ENCODE results near the gene ITGAD.

Gene ITGAD

DNA sequence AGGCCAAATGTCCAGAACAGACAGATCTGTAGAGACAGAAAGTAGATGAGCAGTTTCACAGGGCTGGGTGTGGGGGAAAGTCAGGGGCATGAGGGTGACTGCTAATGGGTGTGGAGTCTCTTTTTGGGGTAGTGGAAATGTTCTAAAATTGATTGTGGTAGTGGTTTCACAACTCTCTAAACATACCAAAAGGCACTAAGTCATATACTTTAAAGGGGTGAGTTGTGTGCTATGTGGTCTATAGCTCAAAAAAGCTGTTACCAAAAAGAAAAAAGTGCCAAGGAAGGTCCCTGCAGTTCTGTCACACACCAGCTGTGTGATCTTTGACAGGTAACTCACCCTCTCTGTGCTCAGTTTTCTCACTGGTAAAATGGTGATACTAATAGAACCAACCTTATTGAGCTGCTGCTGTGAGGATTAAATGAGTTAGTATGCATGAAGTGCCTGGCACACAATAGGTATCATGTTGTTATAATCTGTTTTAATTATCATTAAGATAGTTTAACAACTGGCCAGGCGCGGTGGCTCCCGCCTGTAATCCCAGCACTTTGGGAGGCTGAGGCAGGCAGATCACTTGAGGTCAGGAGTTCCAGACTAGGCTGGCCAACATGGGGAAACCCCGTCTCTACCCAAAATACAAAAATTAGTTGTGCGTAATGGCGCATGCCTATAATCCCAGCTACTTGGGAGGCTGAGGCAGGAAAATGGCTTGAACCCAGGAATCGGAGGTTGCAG lies 27.8 kb upstream of the ITGAD start:
- in situ Hi-C loops (cut with MboI; ENCODE audit: low sequenced_read_pairs): no loop called here

DNA sequence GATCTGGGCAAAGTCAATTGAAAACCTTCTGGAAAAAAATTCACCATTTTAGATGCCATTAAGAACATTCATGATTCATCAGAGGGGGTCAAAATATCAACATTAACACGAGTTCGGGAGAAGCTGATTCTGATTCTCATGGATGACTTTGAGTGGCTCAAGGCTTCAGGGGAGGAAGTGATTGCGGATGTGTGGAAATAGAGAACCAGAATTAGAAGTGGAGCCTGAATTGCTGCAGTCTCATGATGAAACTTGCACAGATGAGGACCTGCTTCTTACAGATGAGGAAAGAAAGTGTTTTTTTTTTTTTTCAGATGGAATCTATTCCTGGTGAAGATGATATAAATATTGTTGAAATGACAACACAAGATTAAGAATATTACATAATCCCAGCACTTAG lies 25.3 kb upstream of the ITGAD start:
- in situ Hi-C loops (cut with MboI; ENCODE audit: low sequenced_read_pairs): no loop called here

DNA sequence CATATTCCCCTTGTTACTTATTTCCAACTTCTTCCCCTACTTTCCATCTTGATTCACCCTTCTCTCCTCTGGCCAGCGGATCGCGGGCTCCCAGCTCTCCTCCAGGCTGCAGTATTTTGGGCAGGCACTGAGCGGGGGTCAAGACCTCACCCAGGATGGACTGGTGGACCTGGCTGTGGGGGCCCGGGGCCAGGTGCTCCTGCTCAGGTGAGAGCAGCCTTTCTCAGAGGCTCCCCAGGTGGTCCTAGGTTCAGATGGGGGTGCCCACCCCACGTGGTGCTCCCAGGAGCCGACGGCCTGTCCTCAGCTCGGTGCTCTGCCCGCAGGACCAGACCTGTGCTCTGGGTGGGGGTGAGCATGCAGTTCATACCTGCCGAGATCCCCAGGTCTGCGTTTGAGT lies 22.1 kb upstream of the ITGAD start:
- in situ Hi-C loops (cut with MboI; ENCODE audit: low sequenced_read_pairs): no loop called here

DNA sequence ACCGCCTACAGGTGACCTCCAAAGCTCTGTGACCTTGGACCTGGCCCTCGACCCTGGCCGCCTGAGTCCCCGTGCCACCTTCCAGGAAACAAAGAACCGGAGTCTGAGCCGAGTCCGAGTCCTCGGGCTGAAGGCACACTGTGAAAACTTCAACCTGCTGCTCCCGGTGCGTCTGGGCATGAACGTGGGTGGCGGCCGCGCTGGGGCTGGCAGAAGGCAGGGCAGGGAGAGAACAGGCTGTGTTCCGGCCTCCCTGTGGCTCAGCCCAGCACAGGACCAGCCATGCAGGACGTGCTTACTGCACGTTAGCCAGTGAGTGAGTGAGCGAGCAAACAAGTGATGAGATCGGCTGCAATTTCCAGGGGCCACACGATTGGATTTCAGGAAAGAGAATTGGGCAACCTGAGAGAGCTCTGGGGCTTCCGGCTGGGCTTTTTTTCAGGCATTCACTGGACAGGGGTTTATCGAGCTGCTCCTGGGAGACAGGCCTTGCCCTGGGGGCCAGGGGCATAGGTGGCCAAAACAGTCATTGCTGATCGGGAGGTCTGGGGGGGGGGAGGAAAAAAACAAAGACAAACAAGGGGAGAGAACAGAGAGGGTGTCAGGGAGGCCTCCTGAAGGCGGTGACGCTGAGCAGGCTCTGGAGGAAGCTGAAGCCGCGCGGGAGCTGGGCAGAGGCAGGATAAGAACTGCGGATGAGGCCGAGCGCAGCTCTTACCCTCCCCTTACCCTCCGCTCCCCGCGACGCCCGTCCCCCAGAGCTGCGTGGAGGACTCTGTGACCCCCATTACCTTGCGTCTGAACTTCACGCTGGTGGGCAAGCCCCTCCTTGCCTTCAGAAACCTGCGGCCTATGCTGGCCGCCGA lies 21.3 kb upstream of the ITGAD start:
- in situ Hi-C loops (cut with MboI; ENCODE audit: low sequenced_read_pairs): no loop called here

DNA sequence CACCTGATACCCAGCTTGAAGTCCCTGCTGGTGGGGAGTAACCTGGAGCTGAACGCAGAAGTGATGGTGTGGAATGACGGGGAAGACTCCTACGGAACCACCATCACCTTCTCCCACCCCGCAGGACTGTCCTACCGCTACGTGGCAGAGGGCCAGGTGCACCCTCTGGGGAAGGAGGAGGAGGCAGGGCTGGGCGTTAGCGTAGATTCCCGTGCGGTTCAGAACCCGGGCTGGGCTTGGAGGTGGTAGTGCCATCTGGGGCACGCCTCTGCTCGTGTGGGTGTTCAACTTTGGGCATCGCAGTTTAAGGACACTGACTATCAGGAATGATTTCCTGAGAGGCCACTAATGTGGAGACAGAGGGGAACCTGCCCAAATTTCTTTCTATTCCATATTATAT lies 19.9 kb upstream of the ITGAD start:
- in situ Hi-C loops (cut with MboI; ENCODE audit: low sequenced_read_pairs): no loop called here

DNA sequence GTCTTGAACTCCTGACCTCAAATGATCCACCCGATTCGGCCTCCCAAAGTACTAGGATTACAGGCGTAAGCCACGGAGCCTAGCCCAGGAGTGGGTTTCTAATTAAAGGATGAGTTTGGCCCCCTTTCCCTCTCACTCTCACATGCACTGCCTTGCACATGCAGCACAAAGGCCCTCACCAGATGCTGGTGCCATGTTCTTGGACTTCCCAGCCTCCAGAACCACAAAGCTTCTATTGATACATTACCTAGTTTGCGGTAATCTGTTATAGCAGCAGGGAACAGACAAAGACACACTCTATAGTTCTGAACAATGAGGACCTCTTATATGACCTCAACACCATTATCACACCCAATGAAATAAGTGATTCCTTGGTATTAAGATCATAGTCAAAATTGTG lies 17.9 kb upstream of the ITGAD start:
- in situ Hi-C loops (cut with MboI; ENCODE audit: low sequenced_read_pairs): no loop called here

DNA sequence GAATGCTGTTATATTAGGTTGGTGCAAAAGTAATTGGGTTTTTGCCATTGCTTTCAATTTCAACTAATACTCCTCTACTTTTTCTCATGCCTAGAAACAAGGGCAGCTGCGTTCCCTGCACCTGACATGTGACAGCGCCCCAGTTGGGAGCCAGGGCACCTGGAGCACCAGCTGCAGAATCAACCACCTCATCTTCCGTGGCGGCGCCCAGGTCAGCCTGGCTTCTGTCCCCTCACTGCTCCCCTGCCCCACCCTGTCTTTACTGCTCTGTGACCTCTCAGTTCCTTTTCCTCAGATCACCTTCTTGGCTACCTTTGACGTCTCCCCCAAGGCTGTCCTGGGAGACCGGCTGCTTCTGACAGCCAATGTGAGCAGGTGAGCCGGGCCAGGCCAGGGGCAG lies 16.4 kb upstream of the ITGAD start:
- in situ Hi-C loops (cut with MboI; ENCODE audit: low sequenced_read_pairs): no loop called here

DNA sequence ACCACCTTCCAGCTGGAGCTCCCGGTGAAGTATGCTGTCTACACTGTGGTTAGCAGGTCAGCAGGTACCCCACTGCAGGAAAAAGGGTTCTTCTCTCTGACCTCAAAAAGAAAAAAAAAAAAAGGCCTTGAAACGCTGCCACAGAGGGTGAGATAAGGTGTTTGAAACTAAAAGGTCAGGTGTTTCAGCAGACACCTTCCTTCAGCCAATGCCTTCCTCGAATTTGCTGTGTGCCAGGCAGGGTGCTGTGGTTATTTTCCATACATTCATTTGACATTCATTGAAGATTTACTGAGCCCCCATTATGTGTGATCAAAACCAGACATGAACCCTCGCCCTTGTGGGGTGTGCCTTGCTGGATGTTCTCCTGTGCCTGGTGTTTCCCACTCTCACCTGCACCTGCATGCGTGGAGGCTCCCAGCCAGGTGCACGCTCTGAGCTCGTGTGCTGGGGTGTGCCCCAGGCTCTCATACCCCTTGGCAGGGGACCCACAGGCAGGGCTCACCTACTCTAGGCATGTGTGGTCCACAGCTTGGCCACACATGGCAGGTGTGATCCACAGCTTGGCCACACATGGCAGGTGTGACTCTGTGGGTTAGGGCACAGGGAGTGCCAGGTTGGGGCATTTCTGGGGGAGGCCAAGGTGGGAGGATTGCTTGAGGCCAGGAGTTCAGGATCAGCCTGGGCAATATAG lies 15.8 kb upstream of the ITGAD start:
- in situ Hi-C loops (cut with MboI; ENCODE audit: low sequenced_read_pairs): no loop called here

DNA sequence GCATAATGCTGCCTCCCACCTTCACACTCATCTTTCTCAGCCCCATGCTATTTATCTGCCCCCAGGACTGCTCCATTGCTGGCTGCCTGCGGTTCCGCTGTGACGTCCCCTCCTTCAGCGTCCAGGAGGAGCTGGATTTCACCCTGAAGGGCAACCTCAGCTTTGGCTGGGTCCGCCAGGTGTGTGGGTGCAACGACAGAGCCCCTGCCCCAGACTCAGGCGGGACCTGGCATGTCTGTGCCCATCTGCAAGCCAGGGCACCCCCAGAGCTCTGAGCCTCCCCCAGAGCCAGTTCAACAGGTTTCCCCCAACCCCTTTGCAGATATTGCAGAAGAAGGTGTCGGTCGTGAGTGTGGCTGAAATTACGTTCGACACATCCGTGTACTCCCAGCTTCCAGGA lies 12.9 kb upstream of the ITGAD start:
- in situ Hi-C loops (cut with MboI; ENCODE audit: low sequenced_read_pairs): no loop called here

DNA sequence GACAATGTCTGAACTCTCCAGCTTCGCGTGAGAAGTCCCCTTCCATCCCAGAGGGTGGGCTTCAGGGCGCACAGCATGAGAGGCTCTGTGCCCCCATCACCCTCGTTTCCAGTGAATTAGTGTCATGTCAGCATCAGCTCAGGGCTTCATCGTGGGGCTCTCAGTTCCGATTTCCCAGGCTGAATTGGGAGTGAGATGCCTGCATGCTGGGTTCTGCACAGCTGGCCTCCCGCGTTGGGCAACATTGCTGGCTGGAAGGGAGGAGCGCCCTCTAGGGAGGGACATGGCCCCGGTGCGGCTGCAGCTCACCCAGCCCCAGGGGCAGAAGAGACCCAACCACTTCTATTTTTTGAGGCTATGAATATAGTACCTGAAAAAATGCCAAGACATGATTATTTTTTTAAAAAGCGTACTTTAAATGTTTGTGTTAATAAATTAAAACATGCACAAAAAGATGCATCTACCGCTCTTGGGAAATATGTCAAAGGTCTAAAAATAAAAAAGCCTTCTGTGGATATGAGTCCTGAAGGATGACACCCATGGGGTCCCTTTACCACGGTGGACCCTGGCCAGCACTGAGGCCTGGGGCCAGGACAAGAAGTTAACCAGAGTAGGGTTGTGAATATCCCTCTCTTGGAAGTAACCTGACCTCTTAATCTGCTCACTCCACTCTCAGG lies 10.5 kb upstream of the ITGAD start:
- in situ Hi-C loops (cut with MboI; ENCODE audit: low sequenced_read_pairs): no loop called here

DNA sequence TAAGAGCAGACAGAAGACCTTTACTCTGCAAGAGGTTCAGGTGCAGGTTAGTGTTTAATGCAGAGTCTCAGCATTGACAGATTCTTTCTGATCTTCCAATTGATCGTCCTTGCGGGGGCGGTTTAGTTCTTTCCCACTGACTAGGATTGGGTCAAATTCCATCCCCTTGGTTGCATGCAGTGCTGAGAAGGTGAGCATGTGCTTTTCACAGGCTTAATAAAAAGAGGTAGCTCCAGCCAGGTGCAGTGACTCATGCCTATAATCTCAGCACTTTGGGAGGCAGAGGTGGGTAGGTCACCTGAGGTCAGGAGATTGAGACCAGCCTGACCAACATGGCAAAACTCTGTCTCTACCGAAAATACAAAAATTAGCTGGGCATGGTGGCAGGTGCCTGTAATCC lies 7.5 kb upstream of the ITGAD start:
- in situ Hi-C loops (cut with MboI; ENCODE audit: low sequenced_read_pairs): no loop called here

DNA sequence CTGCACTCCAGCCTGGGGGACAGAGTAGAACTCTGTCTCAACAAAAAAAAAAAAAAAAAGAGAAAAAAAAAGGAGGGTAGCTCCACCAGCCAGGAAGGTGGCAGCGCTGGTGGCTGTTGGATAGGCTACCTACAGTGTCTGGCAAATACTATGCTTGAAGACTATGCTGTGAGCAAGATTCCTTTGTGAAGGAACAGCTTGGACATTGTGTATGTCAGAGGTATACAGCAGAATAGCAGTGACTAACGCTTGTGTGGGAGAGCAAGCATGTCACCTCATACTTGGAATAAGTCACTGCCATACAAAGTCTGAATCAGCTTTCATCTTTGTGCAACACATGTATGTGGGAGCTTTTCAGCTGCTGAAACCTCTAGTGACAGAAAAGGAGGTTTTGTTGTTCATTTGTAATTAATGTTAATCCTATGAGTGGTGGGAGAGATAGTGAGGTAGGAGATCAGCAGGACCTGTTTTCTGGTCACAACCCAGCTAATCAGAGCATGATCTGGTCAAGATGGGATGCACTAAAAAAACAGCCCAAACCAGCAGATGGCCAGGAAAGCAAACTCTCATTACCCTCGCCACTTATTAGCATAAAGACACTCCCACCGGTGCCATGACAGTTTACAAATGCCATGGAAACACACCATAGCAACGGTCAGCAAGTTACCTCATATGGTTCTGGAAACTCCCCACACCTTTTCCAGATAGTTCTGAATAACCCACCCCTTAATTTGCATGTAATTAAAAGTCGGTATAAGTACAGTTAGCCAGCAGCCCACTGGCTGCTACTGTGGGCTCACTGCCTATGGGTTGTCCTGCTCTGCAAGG lies 6.8 kb upstream of the ITGAD start:
- in situ Hi-C loops (cut with MboI; ENCODE audit: low sequenced_read_pairs): no loop called here

DNA sequence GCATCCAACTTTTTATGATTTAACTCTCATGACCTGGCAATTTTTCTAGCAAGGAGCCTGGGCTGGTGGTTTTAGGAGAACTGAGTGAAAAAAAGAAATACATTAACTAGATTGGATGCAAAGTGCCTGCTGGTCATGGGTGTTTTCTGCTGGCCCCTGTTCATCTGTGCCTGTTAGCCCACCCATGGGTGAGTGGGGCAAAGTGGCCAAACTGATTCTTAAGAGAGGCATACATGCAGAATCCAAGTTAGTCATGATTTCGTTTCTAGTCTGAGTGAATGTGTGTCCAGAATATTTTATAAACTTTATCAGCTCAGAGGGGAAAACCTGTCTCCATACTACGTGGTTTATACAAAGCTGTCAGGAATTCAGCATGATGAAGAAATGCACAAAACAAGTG lies 4.6 kb upstream of the ITGAD start:
- in situ Hi-C loops (cut with MboI; ENCODE audit: low sequenced_read_pairs): no loop called here

DNA sequence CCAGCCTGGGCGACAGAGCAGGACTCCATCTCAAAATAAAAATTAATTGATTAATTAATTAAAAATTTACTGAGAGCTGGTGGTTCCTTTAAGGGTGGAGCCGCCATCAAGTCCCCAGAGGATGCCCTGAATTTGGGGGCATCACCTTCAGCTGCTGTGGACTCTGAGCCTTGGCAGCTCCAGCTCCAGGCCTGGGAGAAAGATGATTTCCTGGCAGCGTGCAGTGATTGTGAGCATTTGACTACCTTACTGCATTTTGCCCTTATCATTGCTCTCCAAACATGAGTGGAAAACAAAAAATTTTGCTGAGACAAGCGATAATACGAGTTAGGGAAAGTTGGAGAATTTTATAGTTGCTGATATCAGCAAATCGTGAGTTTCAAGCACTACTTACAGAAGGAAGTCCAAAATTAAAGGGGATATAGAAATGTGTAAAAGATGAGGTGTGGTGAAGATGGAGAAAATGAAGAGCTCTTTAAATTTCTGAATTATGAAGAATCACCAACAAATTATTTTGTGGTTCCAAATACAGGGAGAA lies 2.6 kb upstream of the ITGAD start:
- in situ Hi-C loops (cut with MboI; ENCODE audit: low sequenced_read_pairs): no loop called here

DNA sequence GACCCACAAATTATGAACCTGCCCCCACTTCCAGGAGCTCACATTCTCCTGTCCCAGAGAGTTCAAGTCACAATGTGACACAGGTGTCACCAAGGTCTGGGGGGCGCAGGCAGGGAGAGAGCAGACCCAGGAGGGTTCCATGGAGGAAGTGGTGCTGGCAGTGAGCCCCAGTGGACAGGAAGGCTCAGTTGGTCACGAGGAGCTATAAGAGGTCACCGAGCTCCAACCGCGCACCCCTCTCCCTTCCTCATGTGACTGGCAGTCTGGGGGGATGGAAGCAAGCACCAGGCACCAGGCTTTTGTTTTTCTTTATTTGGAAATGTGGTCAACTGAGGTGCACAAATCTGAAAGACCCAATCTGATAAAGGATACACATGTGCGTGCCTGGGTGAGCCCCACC lies 2.5 kb downstream of the ITGAD start:
- in situ Hi-C loops (cut with MboI; ENCODE audit: low sequenced_read_pairs): no loop called here

DNA sequence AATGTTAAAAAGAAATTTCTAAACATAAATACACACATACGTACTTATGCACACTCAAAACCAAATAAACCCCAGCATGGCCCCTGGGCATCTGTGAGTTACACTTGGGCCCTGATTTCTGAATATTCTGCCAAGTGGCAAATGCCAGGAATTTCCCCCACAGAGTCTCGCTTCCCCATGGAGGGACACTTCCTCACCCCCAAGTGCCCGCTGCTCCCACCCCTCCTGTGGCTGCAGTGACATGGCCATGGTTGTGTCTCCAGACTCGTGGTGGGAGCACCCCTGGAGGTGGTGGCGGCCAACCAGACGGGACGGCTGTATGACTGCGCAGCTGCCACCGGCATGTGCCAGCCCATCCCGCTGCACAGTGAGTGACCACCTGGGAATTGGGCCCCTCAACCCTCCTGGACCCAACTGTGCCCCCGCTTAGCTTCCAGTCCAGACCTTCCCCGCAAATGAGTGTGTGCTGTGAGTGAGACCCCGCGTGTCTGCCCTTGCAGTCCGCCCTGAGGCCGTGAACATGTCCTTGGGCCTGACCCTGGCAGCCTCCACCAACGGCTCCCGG lies 4.0 kb downstream of the ITGAD start:
- in situ Hi-C loops (cut with MboI; ENCODE audit: low sequenced_read_pairs): no loop called here

DNA sequence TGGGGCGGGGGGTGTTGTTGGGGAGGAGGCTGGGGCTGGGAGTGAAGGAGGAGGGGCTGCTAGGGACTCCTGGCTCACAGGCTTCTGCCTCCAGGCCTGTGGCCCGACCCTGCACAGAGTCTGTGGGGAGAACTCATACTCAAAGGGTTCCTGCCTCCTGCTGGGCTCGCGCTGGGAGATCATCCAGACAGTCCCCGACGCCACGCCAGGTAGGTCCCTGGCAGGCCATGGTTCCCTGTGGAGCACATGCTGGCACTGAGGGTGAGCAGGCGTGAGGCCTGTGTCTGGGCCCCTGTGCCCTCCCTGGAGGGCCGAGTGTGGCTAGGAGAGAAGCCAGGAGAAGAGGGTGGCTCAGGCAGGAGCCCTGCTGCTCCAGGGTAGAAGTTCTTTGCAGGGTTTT lies 4.6 kb downstream of the ITGAD start:
- in situ Hi-C loops (cut with MboI; ENCODE audit: low sequenced_read_pairs): no loop called here

DNA sequence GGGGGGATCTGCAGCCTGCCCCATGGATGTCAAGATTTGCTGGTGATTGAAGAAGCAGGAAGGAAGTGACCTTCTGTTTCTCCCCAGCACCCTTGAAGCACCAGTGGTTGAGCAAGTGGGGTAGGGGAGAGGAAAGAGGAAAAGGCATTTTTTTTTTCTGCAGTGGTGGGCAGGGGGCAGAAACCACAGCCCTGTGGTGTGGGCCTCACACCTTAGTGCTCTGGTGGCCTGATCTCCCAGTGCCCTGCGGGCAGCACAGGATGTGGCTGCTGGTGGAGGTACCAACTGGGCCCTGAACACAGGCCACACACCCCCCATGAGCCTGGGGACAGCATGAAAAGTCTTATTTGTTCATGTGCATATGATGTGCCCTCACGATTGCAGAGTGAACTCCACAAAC lies 7.1 kb downstream of the ITGAD start:
- in situ Hi-C loops (cut with MboI; ENCODE audit: low sequenced_read_pairs): no loop called here

DNA sequence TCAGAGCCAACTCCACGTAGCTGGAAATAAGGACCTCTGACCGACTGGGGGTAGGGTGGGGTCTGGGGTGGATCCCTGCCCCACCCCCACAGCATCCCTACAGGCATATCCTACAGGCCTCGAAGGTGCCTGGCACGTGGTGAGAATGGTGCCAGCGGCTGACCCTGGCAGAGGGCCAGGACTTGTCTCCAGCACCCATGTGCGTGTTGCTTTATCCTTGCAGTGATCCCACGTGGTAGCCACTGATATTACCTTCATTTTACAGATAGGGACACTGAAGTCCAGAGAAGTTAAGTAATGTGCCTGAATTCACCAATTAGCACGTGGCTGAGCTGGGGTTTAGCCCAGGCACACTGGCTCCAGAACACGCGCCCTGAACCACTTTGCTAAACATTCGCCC lies 8.3 kb downstream of the ITGAD start:
- in situ Hi-C loops (cut with MboI; ENCODE audit: low sequenced_read_pairs): no loop called here

DNA sequence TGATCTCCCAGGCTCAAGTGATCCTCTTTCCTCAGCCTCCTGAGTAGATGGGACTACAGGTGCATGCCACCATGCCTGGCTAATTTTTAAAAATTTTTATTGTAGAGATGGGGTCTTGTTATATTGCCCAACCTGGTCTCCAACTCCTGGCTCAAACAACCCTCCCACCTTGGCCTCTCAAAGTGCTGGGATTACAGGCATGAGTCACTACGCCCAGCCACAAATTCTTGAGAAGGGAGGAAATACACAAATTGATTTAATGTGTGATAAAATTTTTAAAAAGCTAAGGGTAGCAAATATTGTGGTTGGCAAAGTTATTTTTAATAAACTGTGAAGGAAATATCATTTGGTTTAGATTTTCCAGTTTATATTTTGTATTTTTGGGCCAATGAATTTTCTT lies 9.6 kb downstream of the ITGAD start:
- in situ Hi-C loops (cut with MboI; ENCODE audit: low sequenced_read_pairs): no loop called here

Measured in hTERT RPE-1 (cell line).